NCI-H1694 (cell line): Measurements from ENCODE around the gene NCAPD3.
"Not testable (repeated sequence)": the region's sequence is repeated elsewhere in the genome, so short reads cannot be mapped to it uniquely, and the experiment has no call there.

Source experiments
- DNase-seq: peaks from one replicate; lab custom pipeline; 2025; lab: John Stamatoyannopoulos, UW

Gene NCAPD3

GRCh38 chr11:134223836-134224709 lies at the start of gene NCAPD3, which contains the start of gene VPS26B:
NCAPD3 (minus strand) TSS chr11:134223967; CDS start chr11:134223926, 41 bp downstream.
VPS26B (plus strand) TSS chr11:134224671; CDS start chr11:134225123, 452 bp downstream.
- peak; percentile 59 for DNase-seq

- DNase-seq = no peak
These were observed 49.5 kb upstream of the NCAPD3 start for GRCh38 chr11:134273317-134273712.

- DNase-seq = no peak
These were observed 48.9 kb upstream of the NCAPD3 start for GRCh38 chr11:134272381-134273316.

GRCh38 chr11:134271978-134272377 lies 48.2 kb upstream of the NCAPD3 start:
- DNase-seq = no peak

- no peak for DNase-seq
These were observed 46.5 kb upstream of the NCAPD3 start for GRCh38 chr11:134270250-134270714.

- DNase-seq = no peak
These were observed 44.2 kb upstream of the NCAPD3 start for GRCh38 chr11:134267966-134268365.

- no peak for DNase-seq
These were observed 43.7 kb upstream of the NCAPD3 start for GRCh38 chr11:134267461-134267860.

GRCh38 chr11:134266841-134267251 lies 43.1 kb upstream of the NCAPD3 start:
- DNase-seq = no peak

GRCh38 chr11:134266440-134266839 lies 42.7 kb upstream of the NCAPD3 start:
- DNase-seq = no peak

- no peak for DNase-seq
These were observed 41.4 kb upstream of the NCAPD3 start for GRCh38 chr11:134264966-134265764.

GRCh38 chr11:134261626-134262488 lies 38.1 kb upstream of the NCAPD3 start:
- no peak for DNase-seq

- no peak for DNase-seq
These were observed 37.2 kb upstream of the NCAPD3 start for GRCh38 chr11:134260983-134261382.

- DNase-seq = no peak
These were observed 36.7 kb upstream of the NCAPD3 start for GRCh38 chr11:134260503-134260902.

GRCh38 chr11:134258577-134258976 lies 34.8 kb upstream of the NCAPD3 start:
- DNase-seq = no peak

GRCh38 chr11:134257101-134257500 lies 33.3 kb upstream of the NCAPD3 start:
- no peak for DNase-seq

- DNase-seq = not testable (repeated sequence)
These were observed 31.4 kb upstream of the NCAPD3 start for GRCh38 chr11:134255184-134255561.

- DNase-seq = no peak
These were observed 30.8 kb upstream of the NCAPD3 start for GRCh38 chr11:134254433-134255183.

- peak; percentile 58 for DNase-seq
These were observed 29.6 kb upstream of the NCAPD3 start, which contains the start of the genes ACAD8 and THYN1 for GRCh38 chr11:134253188-134253993. ACAD8 (plus strand) TSS chr11:134253568; CDS start chr11:134253601, 33 bp downstream. THYN1 (minus strand) TSS chr11:134253352; CDS start chr11:134252882, 470 bp downstream.
